Measurements from ENCODE around the gene VPS72.

Gene VPS72

GRCh38 chr1:151196292-151196800 lies 6.3 kb upstream of the VPS72 start (continued):
- TF ChIP-seq, protein P1, sequence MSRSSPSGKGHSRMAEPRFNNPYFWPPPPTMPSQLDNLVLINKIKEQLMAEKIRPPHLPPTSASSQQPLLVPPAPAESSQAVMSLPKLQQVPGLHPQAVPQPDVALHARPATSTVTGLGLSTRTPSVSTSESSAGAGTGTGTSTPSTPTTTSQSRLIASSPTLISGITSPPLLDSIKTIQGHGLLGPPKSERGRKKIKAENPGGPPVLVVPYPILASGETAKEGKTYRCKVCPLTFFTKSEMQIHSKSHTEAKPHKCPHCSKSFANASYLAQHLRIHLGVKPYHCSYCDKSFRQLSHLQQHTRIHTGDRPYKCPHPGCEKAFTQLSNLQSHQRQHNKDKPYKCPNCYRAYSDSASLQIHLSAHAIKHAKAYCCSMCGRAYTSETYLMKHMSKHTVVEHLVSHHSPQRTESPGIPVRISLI (tag by site-specific recombination; IDR thresholded peaks at IDR 0.05), result peak; percentile 95
- TF ChIP-seq IKZF3 (tag by site-specific recombination; IDR thresholded peaks at IDR 0.05) (peak; percentile 83), ZNF248 (tag by site-specific recombination; IDR thresholded peaks at IDR 0.05) (no peak), MZF1 (tag by site-specific recombination; IDR thresholded peaks at IDR 0.05; ENCODE audit: borderline replicate concordance) (peak; percentile 58), ZNF629 (tag by site-specific recombination; IDR thresholded peaks at IDR 0.05) (peak; percentile 41; the same call in 1 of the 2 replicates), ZNF645 (tag by site-specific recombination; IDR thresholded peaks at IDR 0.05) (no peak), SP7 (tag by site-specific recombination; IDR thresholded peaks at IDR 0.05) (0 out of 2 replicates have a peak, but pooled peaks have one; percentile 29), TCF7L2 (IDR thresholded peaks at IDR 0.05; ENCODE audit: borderline replicate concordance, low read depth, low read length) (no peak), TRIM28 (IDR thresholded peaks at IDR 0.05; ENCODE audit: borderline replicate concordance, low read length) (no peak), ZNF580 (tag by site-specific recombination; IDR thresholded peaks at IDR 0.05) (no peak), ZNF76 (tag by site-specific recombination; IDR thresholded peaks at IDR 0.05; ENCODE audit: borderline replicate concordance, low read depth) (no peak), ZFHX2 (tag by site-specific recombination; conservative IDR thresholded peaks at IDR 0.05) (0 out of 2 replicates have a peak, but pooled peaks have one; percentile 11), YY2 (tag by site-specific recombination; IDR thresholded peaks at IDR 0.05) (no peak), ZBTB8A (tag by site-specific recombination; IDR thresholded peaks at IDR 0.05) (0 out of 2 replicates have a peak, but pooled peaks have one; percentile 32), ZNF274 (IDR thresholded peaks at IDR 0.05; ENCODE audit: low read length) (no peak), ZNF274 (tag by site-specific recombination; IDR thresholded peaks at IDR 0.05; ENCODE audit: borderline replicate concordance) (no peak), ZSCAN30 (tag by site-specific recombination; IDR thresholded peaks at IDR 0.05) (0 out of 2 replicates have a peak, but pooled peaks have one; percentile 42), PRDM4 (tag by site-specific recombination; IDR thresholded peaks at IDR 0.05) (0 out of 2 replicates have a peak, but pooled peaks have one; percentile 8), ZNF138 (tag by site-specific recombination; IDR thresholded peaks at IDR 0.05; ENCODE audit: borderline replicate concordance) (no peak), ZNF600 (tag by site-specific recombination; IDR thresholded peaks at IDR 0.05) (peak; percentile 83), CTCF (tag by site-specific recombination; IDR thresholded peaks at IDR 0.05) (peak; percentile 68; the same call in 1 of the 2 replicates), ZNF692 (tag by site-specific recombination; IDR thresholded peaks at IDR 0.05) (peak; percentile 6; the same call in 1 of the 2 replicates), ZEB2 (tag by site-specific recombination; IDR thresholded peaks at IDR 0.05) (peak; percentile 50), ZNF660 (tag by site-specific recombination; IDR thresholded peaks at IDR 0.05) (peak; percentile 82; the same call in 1 of the 2 replicates), ZNF558 (tag by site-specific recombination; IDR thresholded peaks at IDR 0.05) (no peak), ZNF324 (tag by site-specific recombination; IDR thresholded peaks at IDR 0.05) (no peak; the same call in 1 of the 2 replicates), ZNF416 (tag by site-specific recombination; IDR thresholded peaks at IDR 0.05) (no peak)
- TF ChIP-seq, protein P2, sequence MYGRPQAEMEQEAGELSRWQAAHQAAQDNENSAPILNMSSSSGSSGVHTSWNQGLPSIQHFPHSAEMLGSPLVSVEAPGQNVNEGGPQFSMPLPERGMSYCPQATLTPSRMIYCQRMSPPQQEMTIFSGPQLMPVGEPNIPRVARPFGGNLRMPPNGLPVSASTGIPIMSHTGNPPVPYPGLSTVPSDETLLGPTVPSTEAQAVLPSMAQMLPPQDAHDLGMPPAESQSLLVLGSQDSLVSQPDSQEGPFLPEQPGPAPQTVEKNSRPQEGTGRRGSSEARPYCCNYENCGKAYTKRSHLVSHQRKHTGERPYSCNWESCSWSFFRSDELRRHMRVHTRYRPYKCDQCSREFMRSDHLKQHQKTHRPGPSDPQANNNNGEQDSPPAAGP (tag by site-specific recombination; IDR thresholded peaks at IDR 0.05), result no peak
- TF ChIP-seq, protein P3, sequence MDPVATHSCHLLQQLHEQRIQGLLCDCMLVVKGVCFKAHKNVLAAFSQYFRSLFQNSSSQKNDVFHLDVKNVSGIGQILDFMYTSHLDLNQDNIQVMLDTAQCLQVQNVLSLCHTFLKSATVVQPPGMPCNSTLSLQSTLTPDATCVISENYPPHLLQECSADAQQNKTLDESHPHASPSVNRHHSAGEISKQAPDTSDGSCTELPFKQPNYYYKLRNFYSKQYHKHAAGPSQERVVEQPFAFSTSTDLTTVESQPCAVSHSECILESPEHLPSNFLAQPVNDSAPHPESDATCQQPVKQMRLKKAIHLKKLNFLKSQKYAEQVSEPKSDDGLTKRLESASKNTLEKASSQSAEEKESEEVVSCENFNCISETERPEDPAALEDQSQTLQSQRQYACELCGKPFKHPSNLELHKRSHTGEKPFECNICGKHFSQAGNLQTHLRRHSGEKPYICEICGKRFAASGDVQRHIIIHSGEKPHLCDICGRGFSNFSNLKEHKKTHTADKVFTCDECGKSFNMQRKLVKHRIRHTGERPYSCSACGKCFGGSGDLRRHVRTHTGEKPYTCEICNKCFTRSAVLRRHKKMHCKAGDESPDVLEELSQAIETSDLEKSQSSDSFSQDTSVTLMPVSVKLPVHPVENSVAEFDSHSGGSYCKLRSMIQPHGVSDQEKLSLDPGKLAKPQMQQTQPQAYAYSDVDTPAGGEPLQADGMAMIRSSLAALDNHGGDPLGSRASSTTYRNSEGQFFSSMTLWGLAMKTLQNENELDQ (tag by site-specific recombination; IDR thresholded peaks at IDR 0.05; ENCODE audit: low read depth), result no peak
